ENCODE data around the gene TRIM7. TPM values are rescaled to one million over a fixed set of nuclear protein-coding genes. Genes with fewer than 3 reads are reported as not detected.
A peak's percentile ranks its signal among the peaks of the same experiment; 100 is the strongest.

TRIM7 gene
- total and polyA plus RNA-seq, 9 of the 15 experiments (the other 6 are each of a cell fraction or from before 2014, with no cell fraction given) = 2.6 to 14.9 (median 8.9) TPM

GRCh38 chr5:181187500-181188213, 17.3 kb downstream of the TRIM7 start (continued):
- TF ChIP-seq TSHZ1 (CRISPR knock-in tag; IDR thresholded peaks at IDR 0.05) = no peak
- TF ChIP-seq ZNF507 (tag; conservative IDR thresholded peaks at IDR 0.05) = no peak
- TF ChIP-seq CREB1 (IDR thresholded peaks at IDR 0.05) = peak; percentile 43; the same call in 1 of the 2 replicates
- TF ChIP-seq CREB1 (CRISPR knock-in tag; IDR thresholded peaks at IDR 0.05) = no peak
- TF ChIP-seq ZFP36 (IDR thresholded peaks at IDR 0.05; ENCODE audit: low read depth, low read length, partially characterized antibody) = no peak
- TF ChIP-seq ARID3B (CRISPR knock-in tag; IDR thresholded peaks at IDR 0.05; ENCODE audit: borderline replicate concordance) = no peak
- no peak for TF ChIP-seq PYGO2 (tag; IDR thresholded peaks at IDR 0.05)
- TF ChIP-seq IRF1 (CRISPR knock-in tag; IDR thresholded peaks at IDR 0.05; ENCODE audit: borderline replicate concordance) = 0 out of 2 replicates have a peak, but pooled peaks have one; percentile 55
- TF ChIP-seq MYC (IDR thresholded peaks at IDR 0.05; ENCODE audit: low read depth, low read length) = no peak; the same call in none of the 2 replicates
- TF ChIP-seq MYC (CRISPR knock-in tag; IDR thresholded peaks at IDR 0.05; ENCODE audit: borderline replicate concordance, low read depth) = peak; percentile 76; the same call in 1 of the 2 replicates
- TF ChIP-seq ARHGAP35 (IDR thresholded peaks at IDR 0.05; ENCODE audit: partially characterized antibody) = no peak
- TF ChIP-seq ILF3 (IDR thresholded peaks at IDR 0.05; ENCODE audit: borderline replicate concordance) = no peak
- TF ChIP-seq HNRNPUL1 (IDR thresholded peaks at IDR 0.05; ENCODE audit: low read length) = no peak
- no peak for TF ChIP-seq ATF1 (CRISPR knock-in tag; IDR thresholded peaks at IDR 0.05)
- no peak; the same call in 1 of the 2 replicates for TF ChIP-seq ATF1 (tag; IDR thresholded peaks at IDR 0.05)
- TF ChIP-seq ZNF584 (CRISPR knock-in tag; IDR thresholded peaks at IDR 0.05; ENCODE audit: low read depth) = no peak
- no peak for TF ChIP-seq PBX2 (CRISPR knock-in tag; IDR thresholded peaks at IDR 0.05; ENCODE audit: low read depth)
- TF ChIP-seq PBX2 (tag; conservative IDR thresholded peaks at IDR 0.05; ENCODE audit: low read depth) = no peak
- TF ChIP-seq GABPA (tag; conservative IDR thresholded peaks at IDR 0.05; ENCODE audit: low read depth) = no peak; the same call in 1 of the 2 replicates
- TF ChIP-seq PML (IDR thresholded peaks at IDR 0.05; ENCODE audit: low read length) = no peak
